SH-SY5Y (cell line): ENCODE results near the gene SREK1.

Experiments
- GATA2 ChIP-seq: IDR thresholded peaks from 2 replicates; pipeline ENCODE4 v1.6.1; 2011; ENCODE audit warnings: mild to moderate bottlenecking, low read depth, low read length
- GATA3 ChIP-seq: IDR thresholded peaks from 2 replicates; pipeline ENCODE4 v1.6.1; 2011; ENCODE audit warnings: low read depth, mild to moderate bottlenecking, low read length, moderate library complexity

Gene SREK1, protein sequence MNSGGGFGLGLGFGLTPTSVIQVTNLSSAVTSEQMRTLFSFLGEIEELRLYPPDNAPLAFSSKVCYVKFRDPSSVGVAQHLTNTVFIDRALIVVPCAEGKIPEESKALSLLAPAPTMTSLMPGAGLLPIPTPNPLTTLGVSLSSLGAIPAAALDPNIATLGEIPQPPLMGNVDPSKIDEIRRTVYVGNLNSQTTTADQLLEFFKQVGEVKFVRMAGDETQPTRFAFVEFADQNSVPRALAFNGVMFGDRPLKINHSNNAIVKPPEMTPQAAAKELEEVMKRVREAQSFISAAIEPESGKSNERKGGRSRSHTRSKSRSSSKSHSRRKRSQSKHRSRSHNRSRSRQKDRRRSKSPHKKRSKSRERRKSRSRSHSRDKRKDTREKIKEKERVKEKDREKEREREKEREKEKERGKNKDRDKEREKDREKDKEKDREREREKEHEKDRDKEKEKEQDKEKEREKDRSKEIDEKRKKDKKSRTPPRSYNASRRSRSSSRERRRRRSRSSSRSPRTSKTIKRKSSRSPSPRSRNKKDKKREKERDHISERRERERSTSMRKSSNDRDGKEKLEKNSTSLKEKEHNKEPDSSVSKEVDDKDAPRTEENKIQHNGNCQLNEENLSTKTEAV

GRCh38 chr5:66144074-66144833, at the start of gene SREK1:
TSS of gene SREK1 (plus strand) at chr5:66144300. CDS start at chr5:66144377, 77 bp downstream.
- TF ChIP-seq GATA2 (no peak; the same call in 1 of the 2 replicates), GATA3 (no peak)

DNA sequence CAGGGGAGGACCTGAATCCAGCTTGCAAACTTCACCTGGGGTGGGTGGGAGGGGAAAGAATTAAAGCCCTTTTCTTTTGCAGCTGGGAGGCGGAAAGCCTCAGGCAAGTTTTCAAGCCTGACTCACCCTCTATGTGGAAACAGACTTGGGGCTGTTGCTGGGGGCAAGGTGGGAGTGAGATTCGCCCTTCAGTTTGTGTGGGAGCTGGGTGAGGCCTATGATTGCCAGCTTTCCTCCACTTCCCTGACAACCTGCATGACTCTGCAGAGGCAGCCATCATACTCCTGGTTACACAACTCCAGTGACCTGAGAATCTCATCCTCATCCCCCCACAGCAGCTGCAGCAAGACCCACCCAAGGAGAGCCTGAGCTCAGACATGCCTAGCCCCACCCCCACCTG, 43.2 kb upstream of the SREK1 start:
- no peak for TF ChIP-seq GATA3
- no peak for TF ChIP-seq GATA2

- no peak for TF ChIP-seq GATA2
- TF ChIP-seq GATA3 = no peak
Observed at GRCh38 chr5:66113160-66113559, 30.9 kb upstream of the SREK1 start.

DNA sequence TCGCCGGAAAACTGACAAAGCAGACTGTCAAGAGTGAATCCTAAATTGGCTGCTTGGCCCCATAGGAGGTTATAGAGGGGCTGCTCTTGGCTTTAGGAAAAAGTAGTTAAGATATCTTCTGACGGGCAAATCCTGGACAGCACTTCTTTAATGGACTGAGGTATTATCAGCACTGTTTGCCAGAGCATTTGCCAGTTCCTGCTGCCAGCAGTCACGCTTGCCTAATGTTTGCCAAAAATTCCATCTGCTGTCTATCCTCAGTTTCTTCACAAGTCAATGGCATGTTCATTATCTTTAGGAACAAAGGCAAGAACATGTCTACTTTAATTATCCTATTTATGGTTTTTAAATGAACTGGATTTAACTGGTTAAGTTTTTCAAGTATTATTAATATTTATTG, 25.8 kb upstream of the SREK1 start:
- TF ChIP-seq GATA3 (no peak), GATA2 (no peak)

GRCh38 chr5:66122379-66123034, 21.6 kb upstream of the SREK1 start:
- no peak for TF ChIP-seq GATA3
- no peak for TF ChIP-seq GATA2

DNA sequence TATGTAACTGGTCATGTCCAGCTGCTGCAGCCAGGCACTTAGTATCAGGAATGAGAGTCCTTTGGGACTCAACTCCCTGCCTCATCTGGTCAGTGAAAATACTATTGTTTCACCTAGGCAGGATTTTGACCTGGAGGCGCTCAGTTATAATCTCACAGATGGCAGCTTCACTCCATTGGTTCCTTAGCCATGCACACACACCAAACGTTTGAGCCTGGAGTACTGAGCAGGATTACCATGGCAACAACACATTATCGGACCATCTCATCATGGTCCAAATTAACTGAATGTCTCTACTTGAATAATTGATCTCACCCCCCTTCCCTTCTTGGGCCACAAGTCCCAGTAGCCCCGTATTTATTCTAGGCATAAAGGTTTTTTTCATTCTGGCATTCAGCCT, 15.0 kb upstream of the SREK1 start:
- TF ChIP-seq GATA2 (peak; percentile 66), GATA3 (0 out of 2 replicates have a peak, but pooled peaks have one; percentile 17)

GRCh38 chr5:66130493-66130892, 13.6 kb upstream of the SREK1 start:
- TF ChIP-seq GATA3 = no peak

GRCh38 chr5:66134407-66134861, 9.7 kb upstream of the SREK1 start:
- TF ChIP-seq GATA3 (no peak), GATA2 (no peak)

DNA sequence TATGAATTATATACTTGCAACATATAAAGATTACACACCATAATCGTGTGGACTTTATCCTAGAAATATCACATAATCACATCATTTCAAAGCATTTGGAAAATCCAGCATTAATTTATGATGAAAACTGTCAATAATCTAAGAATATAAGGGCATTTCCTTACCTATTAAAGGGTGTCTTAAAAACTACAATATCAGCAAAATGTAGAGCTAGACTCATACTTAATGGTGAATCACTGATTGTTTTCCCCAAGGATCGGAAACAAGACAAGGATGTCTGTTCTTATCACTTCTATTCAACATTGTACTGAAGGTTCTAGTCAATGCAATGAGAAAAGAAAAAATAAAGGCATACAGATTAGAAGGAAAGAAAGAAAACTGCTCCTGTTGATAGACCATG, 8.0 kb upstream of the SREK1 start:
- no peak for TF ChIP-seq GATA2
- no peak for TF ChIP-seq GATA3

GRCh38 chr5:66138637-66139317, 5.3 kb upstream of the SREK1 start:
- TF ChIP-seq GATA3 = no peak

DNA sequence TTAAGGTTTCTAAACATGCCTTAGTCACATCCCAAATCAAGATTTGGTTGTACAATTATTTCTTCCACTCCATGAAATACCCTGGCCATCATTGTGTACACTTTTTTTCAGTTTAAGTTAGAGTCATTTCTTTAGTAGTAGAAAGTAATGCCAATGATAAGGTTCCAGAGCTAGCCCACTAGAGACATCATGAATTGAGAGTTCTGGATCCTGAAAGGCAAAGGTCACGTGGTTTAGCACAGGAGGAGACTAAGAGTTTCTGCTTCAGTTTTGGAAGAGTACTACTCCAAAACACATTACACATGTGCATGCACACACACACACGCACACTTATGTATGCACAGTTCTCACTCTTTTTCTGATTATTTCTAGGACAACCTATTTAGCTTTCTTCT, 4.8 kb upstream of the SREK1 start:
- TF ChIP-seq GATA2 = no peak
- no peak for TF ChIP-seq GATA3

GRCh38 chr5:66142417-66142816, 1.7 kb upstream of the SREK1 start:
- TF ChIP-seq GATA3 (no peak), GATA2 (no peak)

DNA sequence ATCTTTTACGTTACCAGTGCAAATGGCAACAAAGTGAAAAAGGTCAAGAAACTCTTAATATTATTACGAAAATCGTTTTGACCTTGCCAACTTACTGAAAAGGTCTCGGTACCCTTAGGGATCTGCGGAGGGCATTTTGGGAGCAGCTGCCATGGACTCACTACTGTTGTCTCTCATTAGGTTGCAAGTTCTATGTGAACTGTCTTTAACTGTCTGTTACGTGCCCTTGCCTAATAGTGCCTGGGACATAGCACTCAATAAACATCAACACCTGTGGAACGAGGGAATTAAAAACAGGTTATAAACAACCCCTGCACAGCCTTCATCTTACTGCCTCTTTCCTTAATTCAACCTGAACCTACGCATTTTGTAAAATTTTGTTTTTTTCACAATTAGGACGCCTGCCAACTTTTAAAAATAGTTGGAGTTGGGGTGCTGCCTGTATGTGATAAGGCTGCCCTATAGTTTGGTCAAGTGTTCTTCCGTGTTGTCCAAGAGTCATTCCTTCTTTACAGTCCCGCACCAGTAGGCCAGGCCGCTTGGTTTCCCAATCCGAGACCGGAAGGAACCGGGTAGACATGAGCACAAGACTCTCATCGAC, 527 bp upstream of the SREK1 start:
- no peak for TF ChIP-seq GATA2
